HEK293 (cell line): ENCODE measurements around the gene C2orf76.

ENCODE experiments used
- CTCF ChIA-PET: fragments of 350-600 bp; formaldehyde crosslinking; extraction: SDS; loops from one replicate; lab custom pipeline; 2021; ENCODE audit warnings: antibody characterized with exemption; lab: Yijun Ruan, JAX
- POLR2A ChIA-PET: fragments of 300-600 bp; formaldehyde crosslinking; extraction: SDS; loops from one replicate; lab custom pipeline; 2020; ENCODE audit warnings: antibody characterized with exemption, inconsistent platforms; lab: Yijun Ruan, JAX
- H3K27ac ChIP-seq: fragments of 200-500 bp; sonication (Bioruptor generic); 2 replicates; pipeline ENCODE4 v1.5.1; 2014; ENCODE audit warnings: low read depth, low read length, control low read depth, inconsistent platforms; ENCODE audit errors: extremely low read depth
- H3K36me3 ChIP-seq, 2 experiments: fragments of 200-500 bp in 1 of 2; sonication (Bioruptor generic) in 1 of 2; 1 replicate in 1 of 2; 2 replicates in 1 of 2; pipeline ENCODE4 v1.5.1; 2014 to 2017; ENCODE audit warnings: inconsistent platforms in 2 of 2, low read length in 2 of 2; ENCODE audit not compliant: control insufficient read depth in 2 of 2, insufficient read depth in 1 of 2
- H3K4me1 ChIP-seq: fragments of 200-500 bp; sonication (Bioruptor generic); 2 replicates; pipeline ENCODE4 v1.5.1; 2014; ENCODE audit warnings: mild to moderate bottlenecking, low read length, inconsistent platforms; ENCODE audit not compliant: control insufficient read depth, insufficient read depth
- H3K4me3 ChIP-seq: 2 replicates; pipeline ENCODE4 v1.5.1; 2011; ENCODE audit warnings: low read depth, mild to moderate bottlenecking, control low read depth, low read length, moderate library complexity
- H3K9me3 ChIP-seq: fragments of 200-500 bp; sonication (Bioruptor generic); 2 replicates; pipeline ENCODE4 v1.5.1; 2014; ENCODE audit warnings: low read depth, low read length, inconsistent platforms; ENCODE audit not compliant: control insufficient read depth, insufficient read depth
- GLIS2 ChIP-seq: fragments of 450-650 bp; formaldehyde crosslinking; IDR thresholded peaks from 2 replicates; pipeline ENCODE4 v1.5.1; 2016; ENCODE audit warnings: missing biosample characterization, missing genetic modification characterization
- KLF1 ChIP-seq: fragments of 450-650 bp; formaldehyde crosslinking; IDR thresholded peaks from 2 replicates; pipeline ENCODE4 v1.5.1; 2016; ENCODE audit warnings: missing biosample characterization, missing genetic modification characterization
- MEIS1 ChIP-seq: sonication (generic); formaldehyde crosslinking; IDR thresholded peaks from 2 replicates; pipeline ENCODE4 v1.8.1; 2022; ENCODE audit warnings: missing genetic modification reagents, mild to moderate bottlenecking, borderline replicate concordance
- PBX3 ChIP-seq: sonication (generic); formaldehyde crosslinking; IDR thresholded peaks from 2 replicates; pipeline ENCODE4 v1.8.1; 2022; ENCODE audit warnings: mild to moderate bottlenecking, moderate library complexity, missing genetic modification reagents
- PRDM1 ChIP-seq: fragments of 450-650 bp; formaldehyde crosslinking; IDR thresholded peaks from 2 replicates; pipeline ENCODE4; 2016; ENCODE audit warnings: missing biosample characterization, missing genetic modification characterization
- SCRT1 ChIP-seq: fragments of 450-650 bp; formaldehyde crosslinking; IDR thresholded peaks from 2 replicates; pipeline ENCODE4 v1.5.1; 2016; ENCODE audit warnings: missing biosample characterization, missing genetic modification characterization, borderline replicate concordance
- SCRT2 ChIP-seq: fragments of 450-650 bp; formaldehyde crosslinking; IDR thresholded peaks from 2 replicates; pipeline ENCODE4 v1.5.1; 2016; ENCODE audit warnings: missing biosample characterization, missing genetic modification characterization
- SP2 ChIP-seq: fragments of 450-650 bp; formaldehyde crosslinking; IDR thresholded peaks from 2 replicates; pipeline ENCODE4 v1.5.1; 2016; ENCODE audit warnings: missing biosample characterization, missing genetic modification characterization
- TSHZ1 ChIP-seq: fragments of 450-650 bp; formaldehyde crosslinking; IDR thresholded peaks from 2 replicates; pipeline ENCODE4 v1.5.1; 2016; ENCODE audit warnings: missing biosample characterization, missing genetic modification characterization, borderline replicate concordance
- ZBTB49 ChIP-seq: fragments of 450-650 bp; formaldehyde crosslinking; IDR thresholded peaks from 2 replicates; pipeline ENCODE4 v1.5.1; 2016; ENCODE audit warnings: missing biosample characterization, missing genetic modification characterization, low read depth
- ZBTB8A ChIP-seq: fragments of 450-650 bp; formaldehyde crosslinking; IDR thresholded peaks from 2 replicates; pipeline ENCODE4 v1.5.1; 2016; ENCODE audit warnings: missing biosample characterization, missing genetic modification characterization
- ZNF133 ChIP-seq: fragments of 450-650 bp; formaldehyde crosslinking; IDR thresholded peaks from 2 replicates; pipeline ENCODE4 v1.5.1; 2016; ENCODE audit warnings: missing biosample characterization, missing genetic modification characterization
- ZNF174 ChIP-seq: fragments of 450-650 bp; formaldehyde crosslinking; IDR thresholded peaks from 2 replicates; pipeline ENCODE4 v1.5.0; 2017; ENCODE audit warnings: missing biosample characterization, mild to moderate bottlenecking, missing genetic modification characterization
- ZNF18 ChIP-seq: fragments of 450-650 bp; formaldehyde crosslinking; IDR thresholded peaks from 2 replicates; pipeline ENCODE4 v1.5.1; 2016; ENCODE audit warnings: missing biosample characterization, missing genetic modification characterization
- ZNF221 ChIP-seq: fragments of 450-650 bp; formaldehyde crosslinking; IDR thresholded peaks from 2 replicates; pipeline ENCODE4 v1.5.1; 2017; ENCODE audit warnings: missing biosample characterization, missing genetic modification characterization, borderline replicate concordance
- ZNF302 ChIP-seq: fragments of 450-650 bp; formaldehyde crosslinking; IDR thresholded peaks from 2 replicates; pipeline ENCODE4 v1.5.1; 2016; ENCODE audit warnings: missing biosample characterization, missing genetic modification characterization, low read depth
- ZNF311 ChIP-seq: fragments of 450-650 bp; formaldehyde crosslinking; IDR thresholded peaks from 2 replicates; pipeline ENCODE4 v1.5.1; 2017; ENCODE audit warnings: missing biosample characterization, missing genetic modification characterization, borderline replicate concordance
- ZNF473 ChIP-seq: fragments of 450-650 bp; formaldehyde crosslinking; IDR thresholded peaks from 2 replicates; pipeline ENCODE4 v1.5.1; 2017; ENCODE audit warnings: missing biosample characterization, missing genetic modification characterization
- ZNF488 ChIP-seq: fragments of 450-650 bp; formaldehyde crosslinking; IDR thresholded peaks from 2 replicates; pipeline ENCODE4 v1.5.1; 2016; ENCODE audit warnings: missing biosample characterization, missing genetic modification characterization
- ZNF600 ChIP-seq: fragments of 450-650 bp; formaldehyde crosslinking; IDR thresholded peaks from 2 replicates; pipeline ENCODE4 v1.5.1; 2016; ENCODE audit warnings: missing biosample characterization, missing genetic modification characterization
- ZNF707 ChIP-seq: fragments of 450-650 bp; formaldehyde crosslinking; IDR thresholded peaks from 2 replicates; pipeline ENCODE4 v1.5.1; 2016; ENCODE audit warnings: missing biosample characterization, missing genetic modification characterization
- ZNF776 ChIP-seq: fragments of 450-650 bp; formaldehyde crosslinking; IDR thresholded peaks from 2 replicates; pipeline ENCODE4 v1.5.0; 2017; ENCODE audit warnings: missing biosample characterization, missing genetic modification characterization, borderline replicate concordance
- ZNF785 ChIP-seq: fragments of 450-650 bp; formaldehyde crosslinking; IDR thresholded peaks from 2 replicates; pipeline ENCODE4 v1.5.1; 2016; ENCODE audit warnings: missing biosample characterization, missing genetic modification characterization
- ZSCAN5A ChIP-seq: fragments of 450-650 bp; formaldehyde crosslinking; IDR thresholded peaks from 2 replicates; pipeline ENCODE4 v1.5.1; 2016; ENCODE audit warnings: missing biosample characterization, missing genetic modification characterization

The C2orf76 gene

GRCh38 chr2:119383410-119384140, 16.9 kb upstream of the C2orf76 start:
- no peaks in the 10 kb centered on the region for H3K9me3 ChIP-seq
- TF ChIP-seq ZNF707 (tag by site-specific recombination): no peak
- no peak for TF ChIP-seq ZNF473 (tag by site-specific recombination)
- no peak for TF ChIP-seq ZNF18 (tag by site-specific recombination)
- TF ChIP-seq ZNF776 (tag by site-specific recombination): no peak
- TF ChIP-seq ZNF600 (tag by site-specific recombination): no peak
- no peak for TF ChIP-seq MEIS1
- no peak for TF ChIP-seq ZNF311 (tag by site-specific recombination)
- no peak for TF ChIP-seq GLIS2
- no peak for TF ChIP-seq ZNF302 (tag by site-specific recombination)
- TF ChIP-seq PRDM1 (tag by site-specific recombination): no peak
- no peak for TF ChIP-seq ZNF221 (tag by site-specific recombination)
- TF ChIP-seq KLF1: no peak
- TF ChIP-seq ZBTB8A (tag by site-specific recombination): no peak
- no peak for TF ChIP-seq ZSCAN5A
- TF ChIP-seq ZBTB49 (tag by site-specific recombination): no peak
- TF ChIP-seq PBX3 (CRISPR knock-in tag): no peak
- TF ChIP-seq SP2 (tag by site-specific recombination): no peak
- H3K4me3 ChIP-seq: no peak overlapping the region
- H3K4me1 ChIP-seq: no peaks in the 10 kb centered on the region; the same call in 1 of the 2 replicates
- H3K27ac ChIP-seq: no peak overlapping the region
- CTCF ChIA-PET: no interaction called here
- POLR2A ChIA-PET: interaction anchor here (0.6 kb wide), 1 partner anchor 299 kb away, joined by 3 read pairs; no protein-coding TSS in a partner anchor
- no peaks in the 10 kb centered on the region for H3K36me3 ChIP-seq

GRCh38 chr2:119378566-119378965, 11.9 kb upstream of the C2orf76 start:
- POLR2A ChIA-PET: interaction anchor here (2.1 kb wide), 1 partner anchor 11 kb away, joined by 14 read pairs; the partner anchor contains the start of genes C2orf76 and DBI
- H3K27ac ChIP-seq: no peak overlapping the region
- CTCF ChIA-PET: interaction anchor here (0.6 kb wide), 1 partner anchor 106 kb away, joined by 5 read pairs; no protein-coding TSS in a partner anchor
- TF ChIP-seq SCRT1 (tag by site-specific recombination): no peak
- no peak for TF ChIP-seq TSHZ1
- TF ChIP-seq ZNF488 (tag by site-specific recombination): no peak
- no peak for TF ChIP-seq SCRT2 (tag by site-specific recombination)
- no peak for TF ChIP-seq ZNF785
- no peak for TF ChIP-seq ZNF776 (tag by site-specific recombination)
- TF ChIP-seq ZNF174 (tag by site-specific recombination): no peak
- TF ChIP-seq ZNF133 (tag by site-specific recombination): no peak

More at GRCh38 chr2:119378566-119378965, 11.9 kb upstream of the C2orf76 start:
- no peak overlapping the region for H3K4me3 ChIP-seq
- peaks cover 0 to 1% of the 10 kb centered on the region in 2 experiments; a peak in 1 of 3 replicates for H3K36me3 ChIP-seq
- no peaks in the 10 kb centered on the region for H3K9me3 ChIP-seq
- H3K4me1 ChIP-seq: no peaks in the 10 kb centered on the region
